Heart right ventricle (tissue), 16 donors: Measurements from ENCODE around the gene HK1. TPM values are rescaled to one million over a fixed set of nuclear protein-coding genes. Genes with fewer than 3 reads are reported as not detected.

ENCODE experiments used
- ATAC-seq, 8 donors: fragments of 200-7000 bp; cut with Tn5 transposase; one replicate each; pipeline ENCODE4 v1.9.1; 2020; ENCODE audit warnings: mild to moderate bottlenecking in 8 of 8, moderate library complexity in 8 of 8, moderate number of reproducible peaks in 1 of 8
- DNase-seq, 2 donors: peaks; one replicate each; pipeline ENCODE4 v3.0.0-alpha.2; 2020
- H3K27ac ChIP-seq, 10 donors: fragments of 200-600 bp; sonication (generic) in 2 of 10; one replicate each; pipeline versions ENCODE4 v1.5.0 to v1.8.0; 2020 to 2022; ENCODE audit warnings: mild to moderate bottlenecking in 3 of 10
- H3K27me3 ChIP-seq, 7 donors: fragments of 200-600 bp; one replicate each; pipeline ENCODE4 v1.8.0; 2021 to 2022; ENCODE audit warnings: mild to moderate bottlenecking in 2 of 7
- H3K36me3 ChIP-seq, 9 donors: fragments of 200-600 bp; sonication (generic) in 1 of 9; one replicate each; pipeline versions ENCODE4 v1.5.0 to v1.8.0; 2020 to 2022; ENCODE audit warnings: mild to moderate bottlenecking in 2 of 9
- H3K4me1 ChIP-seq, 9 donors: fragments of 200-600 bp; sonication (generic) in 1 of 9; one replicate each; pipeline versions ENCODE4 v1.5.0 to v1.8.0; 2020 to 2022; ENCODE audit warnings: mild to moderate bottlenecking in 4 of 9
- H3K4me3 ChIP-seq, 10 donors: fragments of 200-600 bp; sonication (generic) in 2 of 10; one replicate each; pipeline versions ENCODE4 v1.5.0 to v1.8.0; 2020 to 2022; ENCODE audit warnings: mild to moderate bottlenecking in 7 of 10, moderate library complexity in 2 of 10
- H3K9me3 ChIP-seq, 11 donors: fragments of 200-600 bp in 10 of 11; sonication (generic) in 2 of 11; one replicate each; pipeline versions ENCODE4 v1.5.0 to v1.8.0; 2013 to 2022; ENCODE audit warnings: mild to moderate bottlenecking in 2 of 11, control low read depth in 1 of 11, moderate library complexity in 1 of 11
- CTCF ChIP-seq, 9 donors: fragments of 200-600 bp; sonication (generic) in 2 of 9; IDR thresholded peaks; one replicate each; pipeline versions ENCODE4 v1.5.0 to v1.8.0; 2021 to 2022; ENCODE audit warnings: antibody characterized with exemption in 9 of 9, mild to moderate bottlenecking in 5 of 9, moderate library complexity in 1 of 9
- WGBS, 2 donors: extraction: QIAGEN DNeasy Blood & Tissue Kit; methylation state at CpG; one replicate each; pipeline ENCODE4 v1.1.7; 2013; ENCODE audit warnings: inconsistent platforms in 1 of 2; 5-methylcytosine and 5-hydroxymethylcytosine counted together
- intact Hi-C, 10 donors: fragments of 100-400 bp; cut with DNase I; formaldehyde crosslinking; loops; one replicate each; pipeline versions ENCODE4 v1.11.1 to v1.14.2; 2022
- polyA plus RNA-seq, 2 donors: library from polyadenylated mRNA; stranded (reverse); fragments of 200-250 nt; gene quantifications; one replicate each; pipeline ENCODE4 v1.2.3, GENCODE V29; 2013
- total RNA-seq, 10 donors: library from RNA; stranded (reverse); fragmentation: NEBNext Ultra II Directional in 3 of 10; extraction: Animal tissue kit (Norgen Biotek cat#: 25700) in 3 of 10; gene quantifications; one replicate each; pipeline versions ENCODE4 v1.2.1 to v1.2.4, GENCODE V29; 2021 to 2023
- donor health status: Arrhythmogenic right ventricular cardiomyopathy.
- donor health status: ischemic (EF 13 %, LVEDD 7.1; RV severe dilation, severe dysfunction).
- donor health status: healthy with polysubstance abuse.
- donor health status: DM: no; HTN: yes; CAD: no.
- donor health status: DM: no; HTN: no; CAD: no.
- donor health status: ischemic (EF 25% LVEDD 6.9; RV normal size, moderate dysfunction).
- donor health status: ischemic (EF 25% LVEDD 5.7; RV mildly dilated, moderate dysfunction).
- donor health status: healthy.
- donor health status: DM: yes; HTN: yes; CAD: no.
- donor health status: Ischemic cardiomyopathy.
- donor health status: ischemic (EF 35%, LVEDD 5.7; RV mildly dilated, moderate dysfunction).
- donor health status: nonischemic (EF 11% LVEDD 7.7; RV severe dilation, severe dysfunction).
- donor health status: DM: yes; HTN: yes; CAD: no.
- donor health status: PGD.
- donor health status: ischemic (EF 29% LVEDD 5.4; RV normal size, mild dysfunction).
- donor health status: nonischemic (EF 23%, LVEDD 6.1; RV moderate dilation, normal function).

Gene HK1
- total and polyA plus RNA-seq, 12 donors, result 51.9 to 322 (median 233) TPM

- H3K27me3 ChIP-seq, result no peaks in the 10 kb centered on the region
- intact Hi-C loops, result loop anchor here in 2 of 10 donors (10.0 kb wide), 1 partner anchor 50 kb away; no protein-coding TSS in a partner anchor
- peaks cover 0 to 11% (median 0%) of the 10 kb centered on the region in 11 donors for H3K9me3 ChIP-seq
- WGBS, 2 donors, result 63 to 75% methylated on average over 7 of the region's 7 CpGs
- no peaks in the 10 kb centered on the region for H3K36me3 ChIP-seq
- ATAC-seq (peak in 1 of 8 donors; percentile 33), DNase-seq (no peak)
- H3K27ac ChIP-seq, result no peak overlapping the region
- TF ChIP-seq CTCF (IDR thresholded peaks at IDR 0.05), result no peak
- H3K4me3 ChIP-seq, result no peak overlapping the region
- no peaks in the 10 kb centered on the region for H3K4me1 ChIP-seq
Observed at GRCh38 chr10:69254877-69255276, 23.4 kb upstream of the HK1 start.

- no peak for ATAC-seq
- intact Hi-C loops, result loop anchor here in 2 of 10 donors (10.0 kb wide), 1 partner anchor 45 kb away; no protein-coding TSS in a partner anchor
- no peak for DNase-seq
- H3K4me3 ChIP-seq, result no peak overlapping the region
- no peak for TF ChIP-seq CTCF (IDR thresholded peaks at IDR 0.05)
- no peaks in the 10 kb centered on the region for H3K9me3 ChIP-seq
- peaks cover 0 to 8% (median 0%) of the 10 kb centered on the region in 9 donors for H3K4me1 ChIP-seq
- H3K27me3 ChIP-seq, result no peaks in the 10 kb centered on the region
- WGBS, 2 donors, result 80 to 87% methylated on average over 3 of the region's 3 CpGs
- H3K27ac ChIP-seq, result no peak overlapping the region
- H3K36me3 ChIP-seq, result no peaks in the 10 kb centered on the region
Observed at GRCh38 chr10:69259547-69260243, 18.6 kb upstream of the HK1 start.

GRCh38 chr10:69261184-69261583 is 17.1 kb upstream of the HK1 start:
- no peaks in the 10 kb centered on the region for H3K9me3 ChIP-seq
- no peak overlapping the region for H3K27ac ChIP-seq
- WGBS, 2 donors, result 66 to 74% methylated on average over 8 of the region's 8 CpGs
- DNase-seq (no peak), ATAC-seq (peak in 3 of 8 donors; percentile 55 to 70 (median 61))
- no peak overlapping the region for H3K4me3 ChIP-seq
- H3K4me1 ChIP-seq, result peaks cover 0 to 8% (median 0%) of the 10 kb centered on the region in 9 donors
- intact Hi-C loops, result no loop called here
- TF ChIP-seq CTCF (IDR thresholded peaks at IDR 0.05), result peak in 2 of 9 donors; percentile 19 to 25
- H3K36me3 ChIP-seq, result no peaks in the 10 kb centered on the region
- no peaks in the 10 kb centered on the region for H3K27me3 ChIP-seq

- TF ChIP-seq CTCF (IDR thresholded peaks at IDR 0.05), result no peak
- H3K4me3 ChIP-seq, result no peak overlapping the region
- no peaks in the 10 kb centered on the region for H3K36me3 ChIP-seq
- no peak for ATAC-seq
- no peaks in the 10 kb centered on the region for H3K27me3 ChIP-seq
- peaks cover 0 to 8% (median 0%) of the 10 kb centered on the region in 9 donors for H3K4me1 ChIP-seq
- intact Hi-C loops, result no loop called here
- 89 to 92% methylated on average over 3 of the region's 3 CpGs for WGBS, 2 donors
- H3K9me3 ChIP-seq, result no peaks in the 10 kb centered on the region
- no peak overlapping the region for H3K27ac ChIP-seq
- no peak for DNase-seq
Observed at GRCh38 chr10:69262292-69262751, 16.0 kb upstream of the HK1 start.
